Skin of body (tissue), 2 donors: Measurements from ENCODE around the gene IGSF23. TPM values are rescaled to one million over a fixed set of nuclear protein-coding genes. Genes with fewer than 3 reads are reported as not detected.
"Not testable (repeated sequence)": the region's sequence is repeated elsewhere in the genome, so short reads cannot be mapped to it uniquely, and the experiment has no call there.

Experiments
- DNase-seq: peaks from one replicate; lab custom pipeline; 2025; lab: John Stamatoyannopoulos, UW
- total RNA-seq: library from RNA; depleted of rRNA; stranded (reverse); fragments of >200 nt; gene quantifications from one replicate; pipeline ENCODE4 v1.2.3, GENCODE V29; 2014

IGSF23 gene
- total RNA-seq, 1 donor from 2014 or later, result not detected

GRCh38 chr19:44587963-44588770 is 25.2 kb upstream of the IGSF23 start:
- no peak for DNase-seq

- DNase-seq, result no peak
These were observed 24.6 kb upstream of the IGSF23 start for GRCh38 chr19:44588771-44589112.

DNA sequence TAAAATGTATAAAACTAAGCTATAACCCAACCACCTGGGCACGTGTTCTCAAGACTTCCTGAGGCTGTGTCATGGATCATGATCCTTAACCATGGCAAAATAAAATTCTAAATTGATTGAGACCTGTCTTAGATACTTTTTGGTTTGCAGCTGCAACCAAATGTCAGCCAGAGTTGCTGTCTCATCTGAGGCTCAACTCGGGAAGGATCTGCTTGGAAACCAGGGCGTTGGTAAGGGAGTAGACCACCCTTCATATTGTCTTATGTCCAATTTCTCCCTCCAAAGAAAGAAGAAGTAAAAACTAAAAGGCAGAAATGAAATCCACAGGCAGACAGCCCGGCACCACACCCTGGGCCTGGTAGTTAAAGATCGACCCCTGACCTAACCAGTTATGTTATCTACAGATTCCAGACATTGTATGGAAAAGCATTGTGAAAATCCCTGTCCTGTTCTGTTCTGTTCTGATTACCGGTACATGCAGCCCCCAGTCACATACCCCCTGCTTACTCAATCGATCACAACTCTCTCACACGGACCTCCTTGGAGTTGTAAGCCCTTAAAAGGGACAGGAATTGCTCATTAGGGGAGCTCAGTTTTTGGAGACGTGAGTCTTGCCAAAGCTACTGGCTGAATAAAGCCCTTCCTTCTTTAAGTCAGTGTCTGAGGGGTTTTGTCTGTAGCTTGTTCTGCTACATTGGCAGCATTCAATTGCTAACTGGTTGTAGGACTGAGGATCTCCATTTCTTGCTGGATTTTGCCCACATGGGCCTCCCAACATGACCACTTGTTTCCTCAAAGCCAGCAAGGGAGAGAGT is 22.9 kb upstream of the IGSF23 start:
- DNase-seq, result no peak

- not testable (repeated sequence) for DNase-seq
These were observed 21.9 kb upstream of the IGSF23 start for GRCh38 chr19:44591340-44591993.

DNA sequence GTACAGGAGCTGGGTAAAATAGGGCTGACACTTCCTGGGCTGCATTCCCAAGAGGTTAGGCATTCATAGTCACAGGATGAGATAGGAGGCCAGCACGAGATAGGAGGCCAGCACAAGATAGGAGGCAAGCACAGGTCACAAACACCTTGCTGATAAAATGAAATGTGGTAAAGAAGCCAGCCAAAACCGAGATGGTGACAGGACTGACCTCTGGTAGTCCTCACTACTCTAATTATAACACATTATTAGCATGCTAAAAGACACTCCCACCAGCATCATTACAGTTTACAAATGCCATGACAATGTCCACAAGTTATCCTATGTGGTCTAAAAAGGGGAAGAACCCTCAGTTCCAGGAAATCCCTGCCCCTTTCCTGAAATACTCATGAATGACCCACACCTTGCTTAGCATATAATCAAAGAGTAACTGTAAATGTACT is 20.9 kb upstream of the IGSF23 start:
- DNase-seq, result no peak

GRCh38 chr19:44593294-44593693 is 20.1 kb upstream of the IGSF23 start:
- no peak for DNase-seq

DNA sequence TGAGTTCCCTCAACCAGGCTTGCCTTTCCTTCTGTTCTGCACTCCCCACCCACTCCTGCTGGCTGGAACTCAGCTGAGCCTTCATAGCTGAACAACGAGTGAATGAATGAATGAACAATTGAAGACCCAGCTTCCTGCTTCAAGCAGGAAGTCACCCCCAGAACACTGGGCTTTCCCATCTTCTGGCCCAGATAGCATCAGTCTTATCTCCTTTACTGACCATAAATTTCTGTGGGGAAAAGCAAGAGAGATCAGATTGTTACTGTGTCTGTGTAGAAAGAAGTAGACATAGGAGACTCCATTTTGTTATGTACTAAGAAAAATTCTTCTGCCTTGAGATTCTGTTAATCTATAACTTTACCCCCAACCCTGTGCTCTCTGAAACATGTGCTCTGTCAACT is 19.5 kb upstream of the IGSF23 start:
- not testable (repeated sequence) for DNase-seq

GRCh38 chr19:44596428-44597130 is 16.8 kb upstream of the IGSF23 start:
- no peak for DNase-seq

DNA sequence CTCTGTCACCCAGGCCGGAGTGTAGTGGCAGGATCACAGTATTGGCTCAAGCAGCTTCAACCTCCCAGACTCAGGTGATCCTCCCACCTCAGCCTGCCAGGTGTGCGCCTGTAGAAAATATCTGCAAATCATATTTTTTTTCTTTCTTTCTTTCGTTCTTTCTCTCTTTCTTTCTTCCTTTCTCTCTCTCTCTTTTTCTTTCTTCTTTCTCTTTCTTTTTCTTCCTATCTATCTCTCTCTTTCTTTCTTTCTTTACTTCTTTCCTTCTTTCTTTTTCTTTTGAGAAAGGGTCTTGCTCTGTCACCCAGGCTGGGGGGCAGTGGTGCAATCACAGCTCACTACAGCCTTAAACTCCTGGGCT is 16.3 kb upstream of the IGSF23 start:
- DNase-seq, result no peak

GRCh38 chr19:44598355-44598754 is 15.0 kb upstream of the IGSF23 start:
- no peak for DNase-seq

GRCh38 chr19:44598880-44599279 is 14.5 kb upstream of the IGSF23 start:
- no peak for DNase-seq

- no peak for DNase-seq
These were observed 12.9 kb upstream of the IGSF23 start for GRCh38 chr19:44600466-44600865.

- no peak for DNase-seq
These were observed 11.3 kb upstream of the IGSF23 start for GRCh38 chr19:44602081-44602480.

DNA sequence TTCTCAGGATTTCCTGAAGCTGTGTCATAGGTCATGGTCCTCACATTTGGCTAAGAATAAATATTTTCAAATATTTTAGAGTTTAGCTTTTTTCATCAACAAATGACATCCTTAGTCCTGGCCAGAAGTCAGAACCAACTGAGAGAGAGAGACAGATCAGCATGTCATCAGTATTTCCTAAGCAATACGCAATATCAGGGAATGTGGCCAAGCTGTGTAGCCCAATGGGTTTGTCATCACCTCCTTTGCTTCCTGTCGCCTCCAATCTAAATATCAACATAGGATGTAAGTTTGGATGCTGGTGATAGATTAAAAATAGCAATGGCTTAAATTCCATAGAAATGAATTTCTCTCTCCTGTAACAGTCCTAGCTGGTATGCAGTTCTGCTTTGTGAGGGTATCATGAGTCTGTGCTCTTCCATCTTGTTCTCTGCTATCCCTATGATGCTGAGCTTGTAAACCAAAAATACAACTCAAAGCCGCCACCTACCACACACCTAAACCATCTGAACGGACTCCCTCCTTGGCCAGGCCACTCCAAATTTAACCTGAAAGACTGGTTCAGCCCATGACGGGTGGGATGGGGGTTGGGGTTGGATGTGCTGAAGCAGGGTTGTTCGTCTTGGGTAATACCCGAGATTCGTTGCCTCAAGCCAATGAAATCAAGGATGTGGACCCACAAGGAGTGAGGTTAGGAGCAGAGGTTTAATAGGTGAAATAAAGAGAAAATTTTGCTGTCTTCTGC is 10.0 kb upstream of the IGSF23 start:
- DNase-seq, result no peak

- DNase-seq, result no peak
These were observed 9.1 kb upstream of the IGSF23 start for GRCh38 chr19:44604241-44604640.

DNA sequence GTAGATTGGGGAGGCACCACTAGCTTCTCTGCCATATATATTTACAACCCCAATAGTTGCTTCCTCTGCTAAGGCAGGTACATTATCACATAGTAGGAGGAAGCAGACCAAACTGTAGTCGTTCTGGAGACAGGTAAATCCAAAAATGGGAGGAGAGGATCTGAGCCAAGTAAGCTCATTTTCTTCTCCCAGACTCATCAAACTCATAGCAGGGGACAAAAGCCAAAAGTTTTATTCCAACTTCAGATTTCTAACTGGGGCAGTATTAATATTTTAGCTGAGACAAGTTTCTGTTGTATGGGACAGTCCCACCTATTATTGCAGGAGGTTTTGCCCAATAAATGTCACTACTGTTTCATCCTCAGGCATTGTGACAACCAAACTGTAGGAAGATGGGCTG is 7.8 kb upstream of the IGSF23 start:
- DNase-seq, result no peak

DNA sequence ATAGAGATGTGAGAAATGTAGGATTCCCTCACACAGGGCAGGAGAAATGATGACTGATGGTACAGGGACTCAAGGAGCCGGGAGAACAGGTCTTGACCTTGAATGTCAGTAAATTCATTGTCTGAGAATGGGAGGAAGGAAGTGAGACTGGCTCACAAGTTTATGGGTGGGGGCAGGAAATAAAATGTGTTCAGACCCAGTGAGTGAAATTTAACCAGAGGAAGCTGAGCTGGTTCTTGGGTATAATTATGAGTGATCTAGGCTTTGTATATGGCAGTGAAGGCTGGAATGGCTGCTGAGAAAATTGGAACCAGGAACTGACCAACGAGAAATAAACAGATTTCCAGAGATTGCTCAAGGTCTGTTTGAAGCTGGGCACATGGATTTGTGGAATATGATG is 6.3 kb upstream of the IGSF23 start:
- peak; percentile 22 for DNase-seq

GRCh38 chr19:44607917-44608316 is 5.4 kb upstream of the IGSF23 start:
- no peak for DNase-seq

DNA sequence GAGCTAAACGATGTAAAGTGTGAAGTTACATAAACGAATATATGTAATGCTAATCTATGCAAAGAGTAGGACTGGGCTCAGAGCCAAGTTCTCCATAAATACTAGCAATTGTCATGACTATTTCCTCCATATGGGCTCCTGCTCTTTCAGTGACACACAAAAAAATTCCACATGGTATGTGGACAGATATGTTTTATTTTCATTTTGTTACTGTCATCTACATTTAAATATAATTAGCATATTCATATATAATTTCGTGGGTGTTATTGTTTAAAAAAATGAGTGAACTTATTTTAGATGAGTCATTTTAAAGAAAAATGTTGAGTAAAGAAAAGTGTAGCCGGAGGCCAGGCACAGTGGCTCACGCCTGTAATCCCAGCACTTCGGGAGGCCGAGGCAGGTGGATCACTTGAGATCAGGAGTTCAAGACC is 5.0 kb upstream of the IGSF23 start:
- no peak for DNase-seq

DNA sequence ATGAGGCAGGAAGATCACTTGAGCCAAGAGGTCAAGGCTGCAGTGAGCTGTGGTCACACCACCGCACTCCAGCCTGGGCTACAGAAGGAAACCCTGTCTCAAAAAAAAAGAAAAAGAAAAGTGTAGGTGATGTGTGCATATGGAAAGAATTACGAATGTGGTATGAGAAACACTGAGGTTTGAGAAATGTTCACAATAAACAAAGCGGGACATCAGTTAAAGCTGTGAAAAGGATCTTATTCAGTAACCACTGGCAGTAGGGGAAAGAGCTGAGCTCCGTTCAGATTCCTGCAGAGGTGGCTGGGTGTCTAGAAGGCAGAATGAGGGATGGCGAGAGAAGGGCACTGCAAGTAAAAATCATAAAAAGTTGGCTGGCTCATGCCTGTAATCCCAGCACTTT is 4.1 kb upstream of the IGSF23 start:
- no peak for DNase-seq

GRCh38 chr19:44610497-44610896 is 2.9 kb upstream of the IGSF23 start:
- DNase-seq, result not testable (repeated sequence)
